Measurements from ENCODE around the gene IL17C. TPM values are rescaled to one million over a fixed set of nuclear protein-coding genes. Genes with fewer than 3 reads are reported as not detected.
A peak's percentile ranks its signal among the peaks of the same experiment; 100 is the strongest.

IL17C gene
- polyA plus RNA-seq, 2 of the 4 experiments (the other 2 are of a cell fraction): not detected

DNA sequence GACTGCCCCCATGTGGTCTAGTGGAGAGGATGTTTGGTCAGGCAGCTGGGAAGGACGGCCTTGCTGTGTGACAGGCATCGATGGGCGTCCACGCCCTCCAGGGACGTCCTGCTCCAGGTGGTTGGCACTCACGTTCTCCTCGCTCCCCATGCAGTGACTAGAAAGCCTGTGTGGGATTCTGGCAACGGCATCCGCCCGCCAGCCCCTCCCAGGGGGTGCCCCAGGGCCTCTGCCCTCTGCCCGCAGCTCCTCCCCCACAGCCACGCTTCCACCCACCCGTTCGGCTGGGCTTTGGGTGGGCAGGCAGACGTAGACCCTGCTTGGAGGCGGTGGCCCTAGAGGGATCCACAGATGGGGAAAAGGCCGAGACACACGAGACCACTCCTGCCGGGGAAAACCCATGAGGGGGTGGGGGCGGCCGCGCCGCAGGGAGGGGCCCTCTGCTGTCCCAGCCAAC is 4.7 kb upstream of the IL17C start:
- 76% methylated on average over 4 of the region's 23 CpGs for WGBS (ENCODE audit: missing lambda C conversion rate)
- DNase-seq (ENCODE audit: low read depth in 1 of 2, low spot score in 1 of 2): peak; percentile 53 to 68
- no peak for FAIRE-seq
- Histone ChIP-seq H3K4me1 (no peaks in the 10 kb centered on the region), H3K4me2 (no peak overlapping the region), H3K9me3 (no peaks in the 10 kb centered on the region), H3K4me3 (no peak overlapping the region), H3K27ac (no peak overlapping the region)
- ATAC-seq: peak; percentile 46 to 66; a peak in 5 of 6 replicates
- ChIA-PET POLR2A (no interaction called here), CTCF (interaction anchor here (0.8 to 1.3 kb wide), 4 partner anchors 11 to 44 kb away, joined by 3 to 5 read pairs (median 4); no protein-coding TSS in a partner anchor)
- TF ChIP-seq RAD21 (conservative IDR thresholded peaks at IDR 0.05 in 1 of 2, IDR thresholded peaks at IDR 0.05 in 1 of 2) (peak in 1 of 2 experiments; percentile 29; a peak in 1 of 5 replicates), RNF2 (IDR thresholded peaks at IDR 0.05; ENCODE audit: borderline replicate concordance, low read depth) (no peak)

DNA sequence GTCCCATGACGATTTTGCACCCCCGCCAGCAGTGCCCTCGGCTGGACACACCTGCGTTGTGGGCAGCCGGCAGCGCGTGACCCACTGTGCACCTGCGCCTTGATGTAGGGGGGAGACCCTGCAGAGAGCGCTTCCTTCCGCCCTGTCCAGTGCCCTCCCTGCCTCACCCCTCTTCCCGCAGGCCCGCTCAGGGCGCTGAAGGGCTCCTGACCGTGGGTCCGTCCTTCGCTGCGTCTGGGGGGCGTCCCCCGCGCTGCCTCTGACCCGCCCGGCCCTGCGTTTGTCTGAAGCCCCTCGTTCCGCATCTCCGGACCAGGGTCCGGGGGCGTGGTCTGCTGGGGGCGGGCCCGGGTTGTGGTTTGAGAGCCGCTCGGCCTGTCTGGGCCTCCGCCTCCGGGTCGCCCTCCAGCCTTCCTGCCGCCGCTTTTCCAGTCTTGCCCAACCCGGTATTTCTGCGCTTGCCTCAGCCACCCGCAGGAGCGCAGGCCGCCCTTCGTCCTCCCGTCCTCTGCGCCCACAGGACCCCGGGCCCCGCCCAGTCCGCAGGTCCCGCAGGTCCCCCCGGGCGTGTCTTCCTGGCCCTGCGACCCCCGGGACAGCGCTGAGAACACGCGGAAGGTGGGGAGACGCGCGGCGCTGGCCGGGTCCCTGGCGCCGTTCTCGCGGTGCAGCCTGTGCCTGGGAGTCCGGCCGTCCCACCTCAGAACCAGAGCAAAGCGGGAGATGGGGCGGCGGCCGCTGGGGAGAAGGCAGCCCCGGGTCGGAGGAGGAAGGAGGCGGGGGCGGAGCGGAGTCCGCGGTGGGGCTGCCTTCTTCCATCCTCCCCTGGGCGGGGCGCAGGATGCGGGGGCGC is 4.0 kb upstream of the IL17C start:
- TF ChIP-seq KDM1A (IDR thresholded peaks at IDR 0.05; ENCODE audit: low read depth) (no peak), POLR2A (IDR thresholded peaks at IDR 0.05; ENCODE audit: low read length) (no peak), NPAS2 (CRISPR knock-in tag; IDR thresholded peaks at IDR 0.05; ENCODE audit: borderline replicate concordance) (no peak), TFCP2L1 (CRISPR knock-in tag; IDR thresholded peaks at IDR 0.05) (no peak), HOXA7 (CRISPR knock-in tag; IDR thresholded peaks at IDR 0.05) (no peak), HES2 (IDR thresholded peaks at IDR 0.05) (no peak), EHMT2 (IDR thresholded peaks at IDR 0.05; ENCODE audit: low read depth) (no peak), ZNF302 (CRISPR knock-in tag; IDR thresholded peaks at IDR 0.05) (no peak), CBX8 (IDR thresholded peaks at IDR 0.05) (no peak), PBX3 (IDR thresholded peaks at IDR 0.05) (no peak), RCOR1 (IDR thresholded peaks at IDR 0.05; ENCODE audit: low read depth, low read length) (no peak), RARB (CRISPR knock-in tag; IDR thresholded peaks at IDR 0.05) (no peak), RNF2 (IDR thresholded peaks at IDR 0.05; ENCODE audit: borderline replicate concordance, low read depth) (no peak), MAX (IDR thresholded peaks at IDR 0.05) (no peak), KDM5A (IDR thresholded peaks at IDR 0.05) (no peak)
- TF ChIP-seq, protein P1, sequence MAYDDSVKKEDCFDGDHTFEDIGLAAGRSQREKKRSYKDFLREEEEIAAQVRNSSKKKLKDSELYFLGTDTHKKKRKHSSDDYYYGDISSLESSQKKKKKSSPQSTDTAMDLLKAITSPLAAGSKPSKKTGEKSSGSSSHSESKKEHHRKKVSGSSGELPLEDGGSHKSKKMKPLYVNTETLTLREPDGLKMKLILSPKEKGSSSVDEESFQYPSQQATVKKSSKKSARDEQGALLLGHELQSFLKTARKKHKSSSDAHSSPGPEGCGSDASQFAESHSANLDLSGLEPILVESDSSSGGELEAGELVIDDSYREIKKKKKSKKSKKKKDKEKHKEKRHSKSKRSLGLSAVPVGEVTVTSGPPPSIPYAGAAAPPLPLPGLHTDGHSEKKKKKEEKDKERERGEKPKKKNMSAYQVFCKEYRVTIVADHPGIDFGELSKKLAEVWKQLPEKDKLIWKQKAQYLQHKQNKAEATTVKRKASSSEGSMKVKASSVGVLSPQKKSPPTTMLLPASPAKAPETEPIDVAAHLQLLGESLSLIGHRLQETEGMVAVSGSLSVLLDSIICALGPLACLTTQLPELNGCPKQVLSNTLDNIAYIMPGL (CRISPR knock-in tag; IDR thresholded peaks at IDR 0.05; ENCODE audit: borderline replicate concordance): no peak
- ATAC-seq (no peak), FAIRE-seq (no peak), DNase-seq (ENCODE audit: low read depth in 1 of 2, low spot score in 1 of 2) (no peak)
- Histone ChIP-seq H3K9me3 (no peaks in the 10 kb centered on the region), H3K27ac (no peak overlapping the region), H3K4me2 (no peak overlapping the region), H3K4me1 (no peaks in the 10 kb centered on the region), H3K4me3 (no peak overlapping the region)
- ChIA-PET POLR2A (no interaction called here), CTCF (interaction anchor here (0.8 kb wide), 1 partner anchor 45 kb away, joined by 4 read pairs; no protein-coding TSS in a partner anchor)
- 93% methylated on average over 71 of the region's 82 CpGs for WGBS (ENCODE audit: missing lambda C conversion rate)

- ATAC-seq: peak; percentile 36 to 45; a peak in 3 of 6 replicates
- POLR2A ChIA-PET: no interaction called here
- FAIRE-seq: no peak
- Histone ChIP-seq H3K27ac (no peak overlapping the region), H3K4me2 (no peak overlapping the region), H3K9me3 (no peaks in the 10 kb centered on the region), H3K4me3 (no peak overlapping the region), H3K4me1 (no peaks in the 10 kb centered on the region)
- WGBS (ENCODE audit: missing lambda C conversion rate): 62% methylated on average over 25 of the region's 28 CpGs
- peak in 1 of 2 experiments; percentile 36 for DNase-seq (ENCODE audit: low read depth in 1 of 2, low spot score in 1 of 2)
- CTCF ChIA-PET: no interaction called here
- no peak for TF ChIP-seq RARB (CRISPR knock-in tag; IDR thresholded peaks at IDR 0.05)
- TF ChIP-seq JUN (IDR thresholded peaks at IDR 0.05): no peak
- no peak for TF ChIP-seq EHMT2 (IDR thresholded peaks at IDR 0.05; ENCODE audit: low read depth)
- TF ChIP-seq, protein P1 (CRISPR knock-in tag; IDR thresholded peaks at IDR 0.05; ENCODE audit: borderline replicate concordance): no peak
- no peak for TF ChIP-seq TFCP2L1 (CRISPR knock-in tag; IDR thresholded peaks at IDR 0.05)
- TF ChIP-seq BHLHE40 (IDR thresholded peaks at IDR 0.05; ENCODE audit: low read depth, low read length): no peak
- TF ChIP-seq CEBPB (IDR thresholded peaks at IDR 0.05): no peak
- TF ChIP-seq RNF2 (IDR thresholded peaks at IDR 0.05; ENCODE audit: borderline replicate concordance, low read depth): no peak
- no peak for TF ChIP-seq POLR2AphosphoS2 (conservative IDR thresholded peaks at IDR 0.05; ENCODE audit: low read length)
- TF ChIP-seq EP300 (IDR thresholded peaks at IDR 0.05): no peak
- TF ChIP-seq HES2 (IDR thresholded peaks at IDR 0.05): no peak
- TF ChIP-seq, protein P2, sequence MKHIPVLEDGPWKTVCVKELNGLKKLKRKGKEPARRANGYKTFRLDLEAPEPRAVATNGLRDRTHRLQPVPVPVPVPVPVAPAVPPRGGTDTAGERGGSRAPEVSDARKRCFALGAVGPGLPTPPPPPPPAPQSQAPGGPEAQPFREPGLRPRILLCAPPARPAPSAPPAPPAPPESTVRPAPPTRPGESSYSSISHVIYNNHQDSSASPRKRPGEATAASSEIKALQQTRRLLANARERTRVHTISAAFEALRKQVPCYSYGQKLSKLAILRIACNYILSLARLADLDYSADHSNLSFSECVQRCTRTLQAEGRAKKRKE (CRISPR knock-in tag; IDR thresholded peaks at IDR 0.05; ENCODE audit: low read depth): no peak
- no peak for TF ChIP-seq RCOR1 (IDR thresholded peaks at IDR 0.05; ENCODE audit: low read depth, low read length)
- TF ChIP-seq SREBF2 (IDR thresholded peaks at IDR 0.05): no peak
Observed at GRCh38 chr16:88634994-88635670, 3.2 kb upstream of the IL17C start.

All from A549 (cell line).